B cell (primary cell): ENCODE measurements around the gene PLEKHO2. TPM values are rescaled to one million over a fixed set of nuclear protein-coding genes. Genes with fewer than 3 reads are reported as not detected.

Experiments used
- ATAC-seq: fragments of 200-7000 bp; cut with Tn5 transposase; one replicate; pipeline ENCODE4 v1.10.0; 2021; ENCODE audit warnings: low read depth, mild to moderate bottlenecking, moderate number of reproducible peaks, moderate library complexity
- CTCF ChIA-PET: fragments of 350-600 bp; sonication (Branson Sonifier 250); formaldehyde crosslinking; loops from one replicate; lab custom pipeline; 2021; ENCODE audit warnings: antibody characterized with exemption, inconsistent platforms; lab: Charles Lee
- POLR2A ChIA-PET: fragments of 350-600 bp; sonication (Branson Sonifier 250); formaldehyde crosslinking; loops from one replicate; lab custom pipeline; 2021; ENCODE audit warnings: antibody characterized with exemption; lab: Charles Lee
- DNase-seq: peaks from one replicate; pipeline ENCODE4 v3.0.0; 2013
- H2AFZ ChIP-seq: 2 replicates; pipeline ENCODE4 v1.6.1; 2012; ENCODE audit warnings: mild to moderate bottlenecking, low read depth, low read length; ENCODE audit not compliant: insufficient read depth, poor library complexity, severe bottlenecking
- H3K27ac ChIP-seq, 2 donors: 1 replicate in 1 of 2; 2 replicates in 1 of 2; pipeline ENCODE4 v1.5.1; 2012 to 2013; ENCODE audit warnings: low read length in 2 of 2, mild to moderate bottlenecking in 2 of 2, moderate library complexity in 1 of 2
- H3K27me3 ChIP-seq, 4 experiments: fragments of 200-600 bp in 1 of 4; sonication (generic) in 1 of 4; replicated peaks in 1 of 4; 1 replicate in 2 of 4; 2 replicates in 2 of 4; pipeline versions ENCODE4 v1.6.1 to v1.7.0; 2013 to 2016; ENCODE audit warnings: low read length in 3 of 4, mild to moderate bottlenecking in 2 of 4, mixed read lengths in 1 of 4, moderate library complexity in 1 of 4; ENCODE audit not compliant: insufficient read depth in 4 of 4, control insufficient read depth in 3 of 4; ENCODE audit errors: control extremely low read depth in 1 of 4
- H3K36me3 ChIP-seq, 2 experiments: replicated peaks in 1 of 2; 1 replicate in 1 of 2; 2 replicates in 1 of 2; pipeline versions ENCODE4 v1.6.1 to v1.7.1; 2013; ENCODE audit warnings: low read length in 1 of 2; ENCODE audit not compliant: insufficient read depth in 2 of 2, control insufficient read depth in 1 of 2; ENCODE audit errors: control extremely low read depth in 1 of 2, extremely low read depth in 1 of 2
- H3K4me1 ChIP-seq, 2 donors: fragments of 200-600 bp in 1 of 2; sonication (generic) in 1 of 2; 1 replicate in 1 of 2; 2 replicates in 1 of 2; pipeline versions ENCODE4 v1.5.1 to v1.6.1; 2013 to 2017; ENCODE audit warnings: low read length in 2 of 2; ENCODE audit not compliant: control insufficient read depth in 2 of 2, insufficient read depth in 2 of 2
- H3K4me2 ChIP-seq: replicated peaks from 2 replicates; pipeline ENCODE3; 2012; ENCODE audit warnings: mild to moderate bottlenecking, low read depth, low read length; ENCODE audit not compliant: poor library complexity, severe bottlenecking
- H3K4me3 ChIP-seq, 5 experiments: fragments of 200-600 bp in 1 of 5; sonication (generic) in 1 of 5; 1 replicate in 3 of 5; 2 replicates in 2 of 5; pipeline versions ENCODE4 v1.5.1 to v1.7.0; 2011 to 2016; ENCODE audit warnings: low read length in 4 of 5, mild to moderate bottlenecking in 4 of 5, low read depth in 2 of 5, control low read depth in 1 of 5, moderate library complexity in 1 of 5; ENCODE audit not compliant: insufficient read depth in 1 of 5; ENCODE audit errors: control extremely low read depth in 1 of 5, extremely low read depth in 1 of 5
- H3K79me2 ChIP-seq: fragments of 200-600 bp; sonication (generic); one replicate; pipeline ENCODE4 v1.6.0; 2016; ENCODE audit warnings: low read length; ENCODE audit not compliant: control insufficient read depth, insufficient read depth
- H3K9ac ChIP-seq: fragments of 200-600 bp; sonication (generic); 2 replicates; pipeline ENCODE4 v1.6.1; 2017; ENCODE audit warnings: mild to moderate bottlenecking, low read length, moderate library complexity
- H3K9me3 ChIP-seq, 3 donors: one replicate each; pipeline versions ENCODE4 v1.6.1 to v1.7.1; 2013; ENCODE audit warnings: low read length in 2 of 3; ENCODE audit not compliant: control insufficient read depth in 2 of 3, insufficient read depth in 1 of 3; ENCODE audit errors: control extremely low read depth in 1 of 3
- H4K20me1 ChIP-seq: 2 replicates; pipeline ENCODE4 v1.6.0; 2012; ENCODE audit warnings: mild to moderate bottlenecking, low read length; ENCODE audit not compliant: insufficient read depth, control insufficient read depth, poor library complexity, severe bottlenecking
- H3K27ac Mint-ChIP-seq: one replicate; pipeline ENCODE4 v1.8.0; 2021; ENCODE audit warnings: mixed read lengths
- H3K27me3 Mint-ChIP-seq: one replicate; pipeline ENCODE4 v1.8.0; 2021; ENCODE audit warnings: mixed read lengths
- H3K4me1 Mint-ChIP-seq: one replicate; pipeline ENCODE4 v1.8.0; 2021; ENCODE audit warnings: mixed read lengths
- H3K4me3 Mint-ChIP-seq: one replicate; pipeline ENCODE4 v1.8.0; 2021; ENCODE audit warnings: mixed read lengths
- H3K9me3 Mint-ChIP-seq: one replicate; pipeline ENCODE4 v1.8.0; 2022; ENCODE audit warnings: mixed read lengths; ENCODE audit not compliant: insufficient read depth
- EZH2 ChIP-seq: IDR thresholded peaks from 2 replicates; pipeline ENCODE4 v1.6.1; 2012; ENCODE audit warnings: borderline replicate concordance, low read depth, mild to moderate bottlenecking, moderate library complexity, low read length; ENCODE audit not compliant: insufficient read depth, poor library complexity, severe bottlenecking
- WGBS: methylation state at CpG from one replicate; pipeline ENCODE4 v1.1.5; 2013; ENCODE audit warnings: missing lambda C conversion rate; ENCODE audit not compliant: insufficient coverage; 5-methylcytosine and 5-hydroxymethylcytosine counted together
- intact Hi-C: fragments of 100-400 bp; cut with micrococcal nuclease; formaldehyde crosslinking; loops from one replicate; pipeline ENCODE4 v1.10.0; 2022
- polyA plus RNA-seq: library from polyadenylated mRNA; depleted of rRNA; stranded (reverse); fragments of >200 nt; gene quantifications from 2 replicates; pipeline ENCODE4 v1.2.3, GENCODE V29; 2012
- total RNA-seq, 2 donors: library from RNA; stranded (reverse); fragments of 120-200 nt in 1 of 2; gene quantifications; 1 replicate in 1 of 2; 2 replicates in 1 of 2; pipeline versions ENCODE4 v1.2.3 to v1.2.4, GENCODE V29; 2013 to 2022
- TF ChIP-seq, protein P1 (sequence below): fragments of 200-600 bp; IDR thresholded peaks from one replicate; pipeline ENCODE4 v1.8.0; 2022; ENCODE audit warnings: antibody characterized with exemption, mild to moderate bottlenecking

Gene PLEKHO2
- total and polyA plus RNA-seq, 2 donors (not counting 1 experiment from before 2014, with no cell fraction given) = 13.7 to 23.1 TPM

DNA sequence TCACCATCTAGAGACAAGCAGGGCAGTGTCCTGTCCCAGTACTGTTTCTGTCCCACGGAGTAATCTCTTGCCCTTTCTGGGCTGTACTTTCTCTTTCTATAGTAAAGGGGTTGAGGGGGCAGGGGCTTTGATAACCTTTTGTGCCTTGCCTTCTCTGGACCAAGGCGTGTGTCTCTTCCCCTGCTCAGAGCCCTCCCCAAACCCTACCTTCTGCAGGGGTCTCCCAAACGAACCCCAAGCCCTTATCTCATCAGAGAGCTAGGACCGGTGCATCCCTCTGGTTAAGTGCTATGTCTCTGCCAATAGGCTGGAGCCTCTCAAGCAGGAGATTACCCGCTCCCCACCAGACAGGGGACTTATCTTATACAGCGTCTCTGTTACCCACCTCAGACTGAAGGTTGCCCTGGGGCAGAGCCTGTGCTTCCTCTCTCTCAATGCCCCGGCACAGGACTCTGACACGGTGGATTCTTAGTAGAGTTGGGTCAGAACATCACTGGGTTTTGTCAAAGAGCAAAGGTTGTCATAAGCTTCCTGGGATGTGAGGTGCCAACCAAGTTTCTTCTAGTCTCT, 2.9 kb downstream of the PLEKHO2 start:
- Histone ChIP-seq H3K4me2 (peak overlapping the region; percentile 96), H4K20me1 (peaks cover 55% of the 10 kb centered on the region), H3K9me3 (no peaks in the 10 kb centered on the region), H3K79me2 (peaks cover 78% of the 10 kb centered on the region), H3K27me3 (no peaks in the 10 kb centered on the region), H3K4me1 (peaks cover 62 to 72% of the 10 kb centered on the region in 2 donors), H3K36me3 (peaks cover 0 to 21% of the 10 kb centered on the region in 2 experiments), H3K9ac (peak overlapping the region; percentile 54), H3K27ac (peak overlapping the region; percentile 56 to 85), H2AFZ (peak overlapping the region; percentile 27), H3K4me3 (peak overlapping the region; percentile 26 to 88 (median 45))
- ChIA-PET POLR2A (interaction anchor here (0.7 to 2.8 kb wide), 3 partner anchors 48 to 66 kb away, joined by 3 to 23 read pairs (median 3); no protein-coding TSS in a partner anchor), CTCF (interaction anchor here (1.5 to 4.0 kb wide), 6 partner anchors 9 to 60 kb away, joined by 4 to 34 read pairs (median 11); no protein-coding TSS in a partner anchor)
- peak overlapping the region; percentile 91 for H3K4me3 Mint-ChIP-seq
- H3K4me1 Mint-ChIP-seq = peaks cover 72% of the 10 kb centered on the region
- no peak for ATAC-seq
- H3K27me3 Mint-ChIP-seq = no peaks in the 10 kb centered on the region
- H3K27ac Mint-ChIP-seq = peak overlapping the region; percentile 84
- intact Hi-C loops = loop anchor here (5.0 kb wide), 1 partner anchor 148 kb away; no protein-coding TSS in a partner anchor
- peak; percentile 55 for DNase-seq
- H3K9me3 Mint-ChIP-seq = no peaks in the 10 kb centered on the region
- no peak for TF ChIP-seq EZH2
- TF ChIP-seq, protein P1, sequence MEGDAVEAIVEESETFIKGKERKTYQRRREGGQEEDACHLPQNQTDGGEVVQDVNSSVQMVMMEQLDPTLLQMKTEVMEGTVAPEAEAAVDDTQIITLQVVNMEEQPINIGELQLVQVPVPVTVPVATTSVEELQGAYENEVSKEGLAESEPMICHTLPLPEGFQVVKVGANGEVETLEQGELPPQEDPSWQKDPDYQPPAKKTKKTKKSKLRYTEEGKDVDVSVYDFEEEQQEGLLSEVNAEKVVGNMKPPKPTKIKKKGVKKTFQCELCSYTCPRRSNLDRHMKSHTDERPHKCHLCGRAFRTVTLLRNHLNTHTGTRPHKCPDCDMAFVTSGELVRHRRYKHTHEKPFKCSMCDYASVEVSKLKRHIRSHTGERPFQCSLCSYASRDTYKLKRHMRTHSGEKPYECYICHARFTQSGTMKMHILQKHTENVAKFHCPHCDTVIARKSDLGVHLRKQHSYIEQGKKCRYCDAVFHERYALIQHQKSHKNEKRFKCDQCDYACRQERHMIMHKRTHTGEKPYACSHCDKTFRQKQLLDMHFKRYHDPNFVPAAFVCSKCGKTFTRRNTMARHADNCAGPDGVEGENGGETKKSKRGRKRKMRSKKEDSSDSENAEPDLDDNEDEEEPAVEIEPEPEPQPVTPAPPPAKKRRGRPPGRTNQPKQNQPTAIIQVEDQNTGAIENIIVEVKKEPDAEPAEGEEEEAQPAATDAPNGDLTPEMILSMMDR = no peak
- 4% methylated on average over 4 of the region's 8 CpGs for WGBS

DNA sequence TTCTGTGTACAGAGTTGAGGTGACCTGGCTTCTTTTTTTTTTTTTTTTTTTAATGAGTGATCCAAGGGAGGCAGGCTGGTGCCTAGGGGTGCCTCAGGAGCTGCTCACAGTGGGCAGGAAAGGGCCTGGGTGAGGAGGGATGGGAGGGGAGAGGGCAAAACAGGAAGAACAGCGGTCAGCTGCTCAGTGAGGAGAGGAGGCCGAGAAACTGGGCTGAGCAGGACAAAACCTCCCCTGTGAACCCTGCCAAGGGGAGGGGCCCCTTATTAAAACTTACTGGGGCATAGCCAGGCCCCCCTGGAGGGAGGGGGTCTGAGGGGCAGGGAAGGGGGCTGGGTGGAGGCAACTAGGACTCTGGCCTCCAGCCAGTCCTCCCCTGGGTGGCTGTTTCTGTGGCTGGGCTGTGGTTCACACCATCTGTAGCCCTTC, 3.5 kb downstream of the PLEKHO2 start:
- CTCF ChIA-PET = interaction anchor here (1.5 to 4.0 kb wide), 5 partner anchors 9 to 60 kb away, joined by 5 to 34 read pairs (median 13); no protein-coding TSS in a partner anchor
- Histone ChIP-seq H3K4me3 (peak overlapping the region; percentile 26 to 88 (median 45)), H3K4me1 (peaks cover 62 to 72% of the 10 kb centered on the region in 2 donors), H3K27ac (peak overlapping the region; percentile 56 to 85), H3K9me3 (no peaks in the 10 kb centered on the region), H3K36me3 (peaks cover 0 to 27% of the 10 kb centered on the region in 2 experiments), H4K20me1 (peaks cover 60% of the 10 kb centered on the region), H3K27me3 (no peaks in the 10 kb centered on the region), H3K9ac (peak overlapping the region; percentile 54), H3K79me2 (peaks cover 84% of the 10 kb centered on the region), H3K4me2 (peak overlapping the region; percentile 96), H2AFZ (peak overlapping the region; percentile 27)
- DNase-seq (no peak), ATAC-seq (no peak)
- TF ChIP-seq, protein P1 = no peak
- no peak for TF ChIP-seq EZH2
- peak overlapping the region; percentile 91 for H3K4me3 Mint-ChIP-seq
- POLR2A ChIA-PET = interaction anchor here (0.6 to 2.8 kb wide), 4 partner anchors 30 to 65 kb away, joined by 3 to 23 read pairs (median 3); no protein-coding TSS in a partner anchor
- peaks cover 70% of the 10 kb centered on the region for H3K4me1 Mint-ChIP-seq
- H3K9me3 Mint-ChIP-seq = no peaks in the 10 kb centered on the region
- no peaks in the 10 kb centered on the region for H3K27me3 Mint-ChIP-seq
- intact Hi-C loops = no loop called here
- WGBS = 0% methylated on average over 2 of the region's 2 CpGs
- peak overlapping the region; percentile 84 for H3K27ac Mint-ChIP-seq
